ENCODE results near the gene HOXB4.
A peak's percentile ranks its signal among the peaks of the same experiment; 100 is the strongest.

Gene HOXB4

GRCh38 chr17:48587276-48588073, 9.3 kb upstream of the HOXB4 start:
- Histone ChIP-seq H3K9me3 (ENCODE audit: control insufficient read depth, low read length) (no peaks in the 10 kb centered on the region), H3K36me3 (ENCODE audit: control insufficient read depth, insufficient read depth, low read length) (no peaks in the 10 kb centered on the region), H3K4me1 (ENCODE audit: control insufficient read depth, insufficient read depth, low read length, poor library complexity, severe bottlenecking) (peaks cover 22% of the 10 kb centered on the region), H3K4me3 (ENCODE audit: insufficient read depth, low read depth, low read length, poor library complexity, severe bottlenecking) (no peak overlapping the region), H3K27ac (ENCODE audit: insufficient read depth, low read length, poor library complexity, severe bottlenecking) (no peak overlapping the region), H3K27me3 (replicated peaks; ENCODE audit: control insufficient read depth, insufficient read depth, low read length, poor library complexity, severe bottlenecking) (peaks cover 15% of the 10 kb centered on the region)
- DNase-seq = no peak

- Histone ChIP-seq H3K27ac (ENCODE audit: insufficient read depth, low read length, poor library complexity, severe bottlenecking) (no peak overlapping the region), H3K36me3 (ENCODE audit: control insufficient read depth, insufficient read depth, low read length) (no peaks in the 10 kb centered on the region), H3K9me3 (ENCODE audit: control insufficient read depth, low read length) (no peaks in the 10 kb centered on the region), H3K4me1 (ENCODE audit: control insufficient read depth, insufficient read depth, low read length, poor library complexity, severe bottlenecking) (peaks cover 17% of the 10 kb centered on the region), H3K4me3 (ENCODE audit: insufficient read depth, low read depth, low read length, poor library complexity, severe bottlenecking) (peak overlapping the region; percentile 64), H3K27me3 (replicated peaks; ENCODE audit: control insufficient read depth, insufficient read depth, low read length, poor library complexity, severe bottlenecking) (peaks cover 16% of the 10 kb centered on the region)
- no peak for DNase-seq
Measured at GRCh38 chr17:48586355-48587258, 8.5 kb upstream of the HOXB4 start.

- H3K4me1 ChIP-seq (ENCODE audit: control insufficient read depth, insufficient read depth, low read length, poor library complexity, severe bottlenecking) = peaks cover 19% of the 10 kb centered on the region
- H3K27ac ChIP-seq (ENCODE audit: insufficient read depth, low read length, poor library complexity, severe bottlenecking) = no peak overlapping the region
- H3K9me3 ChIP-seq (ENCODE audit: control insufficient read depth, low read length) = no peaks in the 10 kb centered on the region
- no peak overlapping the region for H3K4me3 ChIP-seq (ENCODE audit: insufficient read depth, low read depth, low read length, poor library complexity, severe bottlenecking)
- DNase-seq = no peak
- H3K36me3 ChIP-seq (ENCODE audit: control insufficient read depth, insufficient read depth, low read length) = no peaks in the 10 kb centered on the region
- H3K27me3 ChIP-seq (replicated peaks; ENCODE audit: control insufficient read depth, insufficient read depth, low read length, poor library complexity, severe bottlenecking) = peaks cover 32% of the 10 kb centered on the region
Measured at GRCh38 chr17:48584223-48584741, 6.1 kb upstream of the HOXB4 start.

- H3K27me3 ChIP-seq (replicated peaks; ENCODE audit: control insufficient read depth, insufficient read depth, low read length, poor library complexity, severe bottlenecking) = peaks cover 32% of the 10 kb centered on the region
- peaks cover 24% of the 10 kb centered on the region for H3K4me1 ChIP-seq (ENCODE audit: control insufficient read depth, insufficient read depth, low read length, poor library complexity, severe bottlenecking)
Measured at GRCh38 chr17:48583708-48584222, 5.6 kb upstream of the HOXB4 start.

GRCh38 chr17:48582750-48583069, 4.6 kb upstream of the HOXB4 start:
- H3K9me3 ChIP-seq (ENCODE audit: control insufficient read depth, low read length) = no peaks in the 10 kb centered on the region
- DNase-seq = no peak
- no peaks in the 10 kb centered on the region for H3K36me3 ChIP-seq (ENCODE audit: control insufficient read depth, insufficient read depth, low read length)
- H3K4me3 ChIP-seq (ENCODE audit: insufficient read depth, low read depth, low read length, poor library complexity, severe bottlenecking) = no peak overlapping the region
- H3K4me1 ChIP-seq (ENCODE audit: control insufficient read depth, insufficient read depth, low read length, poor library complexity, severe bottlenecking) = peaks cover 26% of the 10 kb centered on the region
- H3K27ac ChIP-seq (ENCODE audit: insufficient read depth, low read length, poor library complexity, severe bottlenecking) = no peak overlapping the region
- peaks cover 32% of the 10 kb centered on the region for H3K27me3 ChIP-seq (replicated peaks; ENCODE audit: control insufficient read depth, insufficient read depth, low read length, poor library complexity, severe bottlenecking)

More at GRCh38 chr17:48583708-48584222, 5.6 kb upstream of the HOXB4 start:
- Histone ChIP-seq H3K36me3 (ENCODE audit: control insufficient read depth, insufficient read depth, low read length) (no peaks in the 10 kb centered on the region), H3K9me3 (ENCODE audit: control insufficient read depth, low read length) (no peaks in the 10 kb centered on the region), H3K27ac (ENCODE audit: insufficient read depth, low read length, poor library complexity, severe bottlenecking) (no peak overlapping the region), H3K4me3 (ENCODE audit: insufficient read depth, low read depth, low read length, poor library complexity, severe bottlenecking) (no peak overlapping the region)
- DNase-seq = no peak

- no peak for DNase-seq
- Histone ChIP-seq H3K27me3 (replicated peaks; ENCODE audit: control insufficient read depth, insufficient read depth, low read length, poor library complexity, severe bottlenecking) (peaks cover 24% of the 10 kb centered on the region), H3K36me3 (ENCODE audit: control insufficient read depth, insufficient read depth, low read length) (no peaks in the 10 kb centered on the region), H3K4me1 (ENCODE audit: control insufficient read depth, insufficient read depth, low read length, poor library complexity, severe bottlenecking) (peaks cover 23% of the 10 kb centered on the region), H3K27ac (ENCODE audit: insufficient read depth, low read length, poor library complexity, severe bottlenecking) (no peak overlapping the region), H3K9me3 (ENCODE audit: control insufficient read depth, low read length) (no peaks in the 10 kb centered on the region), H3K4me3 (ENCODE audit: insufficient read depth, low read depth, low read length, poor library complexity, severe bottlenecking) (no peak overlapping the region)
Measured at GRCh38 chr17:48579760-48580554, 1.8 kb upstream of the HOXB4 start.

GRCh38 chr17:48579471-48579759, 1.3 kb upstream of the HOXB4 start:
- DNase-seq = no peak
- Histone ChIP-seq H3K4me3 (ENCODE audit: insufficient read depth, low read depth, low read length, poor library complexity, severe bottlenecking) (peak overlapping the region; percentile 81), H3K9me3 (ENCODE audit: control insufficient read depth, low read length) (no peaks in the 10 kb centered on the region), H3K4me1 (ENCODE audit: control insufficient read depth, insufficient read depth, low read length, poor library complexity, severe bottlenecking) (peaks cover 21% of the 10 kb centered on the region), H3K27me3 (replicated peaks; ENCODE audit: control insufficient read depth, insufficient read depth, low read length, poor library complexity, severe bottlenecking) (peaks cover 24% of the 10 kb centered on the region), H3K27ac (ENCODE audit: insufficient read depth, low read length, poor library complexity, severe bottlenecking) (no peak overlapping the region), H3K36me3 (ENCODE audit: control insufficient read depth, insufficient read depth, low read length) (no peaks in the 10 kb centered on the region)

- Histone ChIP-seq H3K36me3 (ENCODE audit: control insufficient read depth, insufficient read depth, low read length) (no peaks in the 10 kb centered on the region), H3K4me3 (ENCODE audit: insufficient read depth, low read depth, low read length, poor library complexity, severe bottlenecking) (peak overlapping the region; percentile 81), H3K27ac (ENCODE audit: insufficient read depth, low read length, poor library complexity, severe bottlenecking) (peak overlapping the region; percentile 63), H3K4me1 (ENCODE audit: control insufficient read depth, insufficient read depth, low read length, poor library complexity, severe bottlenecking) (peaks cover 21% of the 10 kb centered on the region), H3K9me3 (ENCODE audit: control insufficient read depth, low read length) (no peaks in the 10 kb centered on the region), H3K27me3 (replicated peaks; ENCODE audit: control insufficient read depth, insufficient read depth, low read length, poor library complexity, severe bottlenecking) (peaks cover 24% of the 10 kb centered on the region)
- DNase-seq = no peak
Measured at GRCh38 chr17:48578616-48579470, 693 bp upstream of the HOXB4 start.

- H3K27me3 ChIP-seq (replicated peaks; ENCODE audit: control insufficient read depth, insufficient read depth, low read length, poor library complexity, severe bottlenecking) = peaks cover 24% of the 10 kb centered on the region
- H3K36me3 ChIP-seq (ENCODE audit: control insufficient read depth, insufficient read depth, low read length) = no peaks in the 10 kb centered on the region
- no peaks in the 10 kb centered on the region for H3K9me3 ChIP-seq (ENCODE audit: control insufficient read depth, low read length)
- peak overlapping the region; percentile 81 for H3K4me3 ChIP-seq (ENCODE audit: insufficient read depth, low read depth, low read length, poor library complexity, severe bottlenecking)
- peaks cover 21% of the 10 kb centered on the region for H3K4me1 ChIP-seq (ENCODE audit: control insufficient read depth, insufficient read depth, low read length, poor library complexity, severe bottlenecking)
- no peak overlapping the region for H3K27ac ChIP-seq (ENCODE audit: insufficient read depth, low read length, poor library complexity, severe bottlenecking)
- no peak for DNase-seq
Measured at GRCh38 chr17:48577330-48577945, 712 bp downstream of the HOXB4 start.
